ENCODE measurements around the gene AFG1L.

Gene AFG1L

GRCh38 chr6:108419934-108420609 is 125.2 kb downstream of the AFG1L start:
- Histone ChIP-seq H2AFZ (ENCODE audit: low read depth, low read length) (no peak overlapping the region), H3K4me2 (ENCODE audit: low read length) (no peak overlapping the region), H3K27ac (ENCODE audit: low read length) (no peak overlapping the region), H3K9me3 (ENCODE audit: insufficient read depth, low read length) (no peaks in the 10 kb centered on the region), H3K79me2 (ENCODE audit: low read length) (no peaks in the 10 kb centered on the region), H3K4me1 (ENCODE audit: low read length) (no peaks in the 10 kb centered on the region), H4K20me1 (ENCODE audit: insufficient read depth, low read length) (no peaks in the 10 kb centered on the region), H3K9ac (ENCODE audit: low read length) (no peak overlapping the region), H3K27me3 (ENCODE audit: low read depth, low read length) (no peaks in the 10 kb centered on the region), H3K4me3 (ENCODE audit: low read length) (no peak overlapping the region), H3K36me3 (replicated peaks; ENCODE audit: low read depth, low read length) (no peaks in the 10 kb centered on the region)
- TF ChIP-seq CTCF (IDR thresholded peaks at IDR 0.05; ENCODE audit: low read depth, low read length) (no peak), EZH2phosphoT487 (IDR thresholded peaks at IDR 0.05; ENCODE audit: low read depth) (no peak)

GRCh38 chr6:108421366-108421765 is 126.5 kb downstream of the AFG1L start:
- no peak overlapping the region for H3K4me2 ChIP-seq (ENCODE audit: low read length)
- H3K79me2 ChIP-seq (ENCODE audit: low read length): no peaks in the 10 kb centered on the region
- no peak overlapping the region for H3K9ac ChIP-seq (ENCODE audit: low read length)
- no peaks in the 10 kb centered on the region for H3K9me3 ChIP-seq (ENCODE audit: insufficient read depth, low read length)
- no peaks in the 10 kb centered on the region for H4K20me1 ChIP-seq (ENCODE audit: insufficient read depth, low read length)
- no peak for TF ChIP-seq EZH2phosphoT487 (IDR thresholded peaks at IDR 0.05; ENCODE audit: low read depth)
- no peak for TF ChIP-seq CTCF (IDR thresholded peaks at IDR 0.05; ENCODE audit: low read depth, low read length)
- no peaks in the 10 kb centered on the region for H3K27me3 ChIP-seq (ENCODE audit: low read depth, low read length)
- no peak overlapping the region for H2AFZ ChIP-seq (ENCODE audit: low read depth, low read length)
- H3K36me3 ChIP-seq (replicated peaks; ENCODE audit: low read depth, low read length): no peaks in the 10 kb centered on the region
- no peak overlapping the region for H3K27ac ChIP-seq (ENCODE audit: low read length)
- H3K4me3 ChIP-seq (ENCODE audit: low read length): no peak overlapping the region
- H3K4me1 ChIP-seq (ENCODE audit: low read length): no peaks in the 10 kb centered on the region

- Histone ChIP-seq H3K4me2 (ENCODE audit: low read length) (no peak overlapping the region), H3K27me3 (ENCODE audit: low read depth, low read length) (no peaks in the 10 kb centered on the region), H3K9me3 (ENCODE audit: insufficient read depth, low read length) (no peaks in the 10 kb centered on the region), H3K9ac (ENCODE audit: low read length) (no peak overlapping the region), H3K79me2 (ENCODE audit: low read length) (no peaks in the 10 kb centered on the region), H3K4me3 (ENCODE audit: low read length) (no peak overlapping the region), H2AFZ (ENCODE audit: low read depth, low read length) (no peak overlapping the region), H3K4me1 (ENCODE audit: low read length) (no peaks in the 10 kb centered on the region), H4K20me1 (ENCODE audit: insufficient read depth, low read length) (no peaks in the 10 kb centered on the region), H3K36me3 (replicated peaks; ENCODE audit: low read depth, low read length) (no peaks in the 10 kb centered on the region), H3K27ac (ENCODE audit: low read length) (no peak overlapping the region)
- TF ChIP-seq EZH2phosphoT487 (IDR thresholded peaks at IDR 0.05; ENCODE audit: low read depth) (no peak), CTCF (IDR thresholded peaks at IDR 0.05; ENCODE audit: low read depth, low read length) (no peak)
Measured at GRCh38 chr6:108423982-108424705, 129.3 kb downstream of the AFG1L start.

- no peaks in the 10 kb centered on the region for H3K4me1 ChIP-seq (ENCODE audit: low read length)
- no peak overlapping the region for H3K9ac ChIP-seq (ENCODE audit: low read length)
- no peak overlapping the region for H3K27ac ChIP-seq (ENCODE audit: low read length)
- H3K4me2 ChIP-seq (ENCODE audit: low read length): no peak overlapping the region
- no peaks in the 10 kb centered on the region for H3K27me3 ChIP-seq (ENCODE audit: low read depth, low read length)
- no peaks in the 10 kb centered on the region for H3K79me2 ChIP-seq (ENCODE audit: low read length)
- no peaks in the 10 kb centered on the region for H3K9me3 ChIP-seq (ENCODE audit: insufficient read depth, low read length)
- no peak overlapping the region for H3K4me3 ChIP-seq (ENCODE audit: low read length)
- no peaks in the 10 kb centered on the region for H4K20me1 ChIP-seq (ENCODE audit: insufficient read depth, low read length)
- TF ChIP-seq CTCF (IDR thresholded peaks at IDR 0.05; ENCODE audit: low read depth, low read length) (no peak), EZH2phosphoT487 (IDR thresholded peaks at IDR 0.05; ENCODE audit: low read depth) (no peak)
- no peak overlapping the region for H2AFZ ChIP-seq (ENCODE audit: low read depth, low read length)
- no peaks in the 10 kb centered on the region for H3K36me3 ChIP-seq (replicated peaks; ENCODE audit: low read depth, low read length)
Measured at GRCh38 chr6:108425428-108425827, 130.6 kb downstream of the AFG1L start.

Data from OCI-LY3 (cell line).